Aortic smooth muscle cell (primary cell): ENCODE measurements around the gene IRS1. TPM values are rescaled to one million over a fixed set of nuclear protein-coding genes. Genes with fewer than 3 reads are reported as not detected.

Experiments used
- total RNA-seq: library from RNA; depleted of rRNA; stranded (reverse); fragments of >200 nt; gene quantifications from 2 replicates; pipeline ENCODE4 v1.2.3, GENCODE V29; 2014

IRS1 gene, protein sequence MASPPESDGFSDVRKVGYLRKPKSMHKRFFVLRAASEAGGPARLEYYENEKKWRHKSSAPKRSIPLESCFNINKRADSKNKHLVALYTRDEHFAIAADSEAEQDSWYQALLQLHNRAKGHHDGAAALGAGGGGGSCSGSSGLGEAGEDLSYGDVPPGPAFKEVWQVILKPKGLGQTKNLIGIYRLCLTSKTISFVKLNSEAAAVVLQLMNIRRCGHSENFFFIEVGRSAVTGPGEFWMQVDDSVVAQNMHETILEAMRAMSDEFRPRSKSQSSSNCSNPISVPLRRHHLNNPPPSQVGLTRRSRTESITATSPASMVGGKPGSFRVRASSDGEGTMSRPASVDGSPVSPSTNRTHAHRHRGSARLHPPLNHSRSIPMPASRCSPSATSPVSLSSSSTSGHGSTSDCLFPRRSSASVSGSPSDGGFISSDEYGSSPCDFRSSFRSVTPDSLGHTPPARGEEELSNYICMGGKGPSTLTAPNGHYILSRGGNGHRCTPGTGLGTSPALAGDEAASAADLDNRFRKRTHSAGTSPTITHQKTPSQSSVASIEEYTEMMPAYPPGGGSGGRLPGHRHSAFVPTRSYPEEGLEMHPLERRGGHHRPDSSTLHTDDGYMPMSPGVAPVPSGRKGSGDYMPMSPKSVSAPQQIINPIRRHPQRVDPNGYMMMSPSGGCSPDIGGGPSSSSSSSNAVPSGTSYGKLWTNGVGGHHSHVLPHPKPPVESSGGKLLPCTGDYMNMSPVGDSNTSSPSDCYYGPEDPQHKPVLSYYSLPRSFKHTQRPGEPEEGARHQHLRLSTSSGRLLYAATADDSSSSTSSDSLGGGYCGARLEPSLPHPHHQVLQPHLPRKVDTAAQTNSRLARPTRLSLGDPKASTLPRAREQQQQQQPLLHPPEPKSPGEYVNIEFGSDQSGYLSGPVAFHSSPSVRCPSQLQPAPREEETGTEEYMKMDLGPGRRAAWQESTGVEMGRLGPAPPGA (N-terminal part only)
- 6.2 and 9.4 TPM in 2 replicates for total RNA-seq

DNA sequence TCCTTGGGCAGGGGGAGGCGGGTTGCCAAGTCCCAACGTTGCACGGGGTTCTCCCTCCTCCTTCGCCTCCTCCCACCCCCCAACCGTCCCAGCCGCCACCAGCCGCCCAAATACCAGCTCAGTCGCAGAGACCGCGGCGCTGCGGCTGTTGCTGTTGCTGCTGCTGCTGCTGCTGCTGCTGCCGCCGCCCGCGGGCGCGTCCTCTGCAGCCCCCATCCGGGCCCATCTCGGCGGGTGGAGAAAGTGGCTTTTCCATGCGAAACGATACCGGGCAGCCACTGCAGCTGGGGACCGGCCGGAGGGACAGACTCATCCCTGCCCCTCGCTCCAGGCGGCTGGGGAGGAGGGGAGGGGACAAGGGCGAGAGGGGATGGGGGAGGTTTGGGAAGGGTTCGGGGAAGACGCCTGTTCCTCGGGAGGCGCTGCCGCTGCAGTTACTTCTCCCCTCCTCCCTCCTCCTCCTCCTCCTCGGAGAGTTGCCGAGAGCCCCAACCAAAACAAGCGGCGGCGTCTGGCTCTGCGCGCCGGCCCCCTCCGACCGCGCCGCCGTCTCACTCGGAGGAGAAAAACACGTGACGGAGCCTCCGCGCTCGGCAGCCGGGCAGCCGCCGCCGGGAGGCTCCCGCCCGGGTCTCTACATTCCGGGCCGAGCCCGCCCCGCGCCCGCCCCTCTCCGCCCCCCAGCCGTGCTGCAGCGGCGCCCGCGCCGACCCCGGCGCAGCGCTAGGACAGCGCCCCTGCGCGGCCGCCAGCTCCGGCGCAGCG is at the start of gene IRS1:
Gene IRS1, minus strand, starts transcription at position 610 of the 765 bp plus-strand sequence. CDS start 1,082 bp downstream, outside the sequence.

DNA sequence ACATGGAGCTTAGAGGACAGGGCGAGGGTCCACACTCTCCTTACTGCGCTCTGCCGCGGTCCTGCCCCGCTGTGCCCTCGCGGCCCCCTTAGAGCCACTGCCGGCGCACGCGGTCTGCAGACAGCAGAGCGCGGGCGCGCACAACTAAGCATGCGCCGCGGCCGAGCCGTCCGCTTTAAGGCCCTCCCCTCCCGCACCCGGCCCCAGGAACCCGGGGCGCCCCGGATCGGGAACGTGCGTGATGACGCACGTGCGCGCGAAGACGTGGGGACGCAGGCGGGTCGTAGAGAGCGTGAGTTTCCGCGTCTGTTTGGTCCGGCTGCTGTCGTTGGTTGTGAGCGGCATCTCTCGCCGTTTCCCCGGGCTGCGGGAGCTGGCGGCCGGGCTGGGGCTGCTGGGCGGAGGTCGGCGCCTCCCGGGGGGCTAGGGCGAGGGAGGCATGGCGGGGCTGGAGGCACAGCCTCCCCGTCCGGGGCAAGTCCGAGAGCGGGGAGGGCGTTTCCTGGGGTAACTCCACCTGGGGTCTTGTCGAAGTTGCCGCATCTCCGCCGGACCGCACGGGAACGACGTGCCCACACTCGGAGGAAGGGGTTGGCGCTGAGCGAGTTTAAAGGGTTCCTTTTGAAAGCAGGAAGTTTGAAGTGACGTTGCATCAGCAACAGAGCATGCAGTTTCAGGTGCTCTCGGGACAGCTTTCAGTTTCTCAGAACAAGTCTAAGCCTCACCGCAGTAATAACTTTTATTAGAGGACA is 36.4 kb upstream of the IRS1 start, which contains the start of gene RHBDD1:
Gene RHBDD1, plus strand, starts transcription at position 259 of the 752 bp plus-strand sequence. CDS start 28,640 bp downstream, outside the sequence.

Other genes with a start within 250 kb of the IRS1 start
- 16.4 and 22.6 TPM in 2 replicates for gene RHBDD1, start 36.2 kb upstream of the IRS1 start, total RNA-seq